AG09309 (cell line): ENCODE data around the gene GAB3.
"Not testable (repeated sequence)": the region's sequence is repeated elsewhere in the genome, so short reads cannot be mapped to it uniquely, and the experiment has no call there.

Experiments
- DNase-seq: peaks from one replicate; pipeline ENCODE4 v3.0.0-alpha.2; 2010; ENCODE audit warnings: low read depth
- H3K4me3 ChIP-seq: 2 replicates; pipeline ENCODE4 v1.5.1; 2011; ENCODE audit warnings: mild to moderate bottlenecking, low read depth, low read length, moderate library complexity; ENCODE audit not compliant: control insufficient read depth

Gene GAB3

GRCh38 chrX:154633661-154634060 lies 117.2 kb downstream of the GAB3 start:
- not testable (repeated sequence) for DNase-seq, H3K4me3 ChIP-seq

- not testable (repeated sequence) for H3K4me3 ChIP-seq, DNase-seq
Measured at GRCh38 chrX:154630949-154631348, 119.9 kb downstream of the GAB3 start.

GRCh38 chrX:154628960-154629359 lies 121.9 kb downstream of the GAB3 start:
- not testable (repeated sequence) for DNase-seq, H3K4me3 ChIP-seq
